ENCODE results near the gene USH2A. TPM values are rescaled to one million over a fixed set of nuclear protein-coding genes. Genes with fewer than 3 reads are reported as not detected.

USH2A gene
- polyA plus RNA-seq, 2 of the 4 experiments (the other 2 are of a cell fraction), result not detected

DNA sequence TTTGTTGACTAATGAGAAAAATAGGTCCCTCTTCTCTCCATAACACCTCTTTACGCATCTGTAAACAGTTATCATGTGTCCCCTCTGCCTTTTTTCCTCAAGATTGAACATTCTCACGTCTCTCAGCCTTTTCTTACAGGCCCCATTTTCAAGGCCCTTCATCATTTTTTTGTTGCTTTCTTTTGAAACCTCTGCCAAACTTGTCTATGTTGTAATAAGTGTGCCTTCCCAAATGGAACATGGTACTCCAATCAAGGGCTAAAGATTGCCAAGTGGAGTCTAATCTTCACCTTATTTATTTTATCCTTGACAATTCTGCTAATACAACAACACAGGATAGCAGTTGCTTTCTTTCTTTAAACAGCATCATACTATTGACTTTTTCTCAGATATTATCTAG, 280.3 kb downstream of the USH2A start (continued):
- TF ChIP-seq ZNF302 (CRISPR knock-in tag; IDR thresholded peaks at IDR 0.05) (no peak), EP300 (IDR thresholded peaks at IDR 0.05) (no peak), NFE2L2 (conservative IDR thresholded peaks at IDR 0.05; ENCODE audit: low read length) (no peak), FOXS1 (CRISPR knock-in tag; IDR thresholded peaks at IDR 0.05) (no peak), FOSL2 (IDR thresholded peaks at IDR 0.05) (no peak), FOSL2 (CRISPR knock-in tag; IDR thresholded peaks at IDR 0.05) (no peak), JUNB (IDR thresholded peaks at IDR 0.05) (no peak), CHD4 (IDR thresholded peaks at IDR 0.05; ENCODE audit: borderline replicate concordance) (no peak), ZSCAN20 (CRISPR knock-in tag; IDR thresholded peaks at IDR 0.05) (no peak), POLR2A (IDR thresholded peaks at IDR 0.05; ENCODE audit: low read length) (no peak)
- TF ChIP-seq, protein P1, sequence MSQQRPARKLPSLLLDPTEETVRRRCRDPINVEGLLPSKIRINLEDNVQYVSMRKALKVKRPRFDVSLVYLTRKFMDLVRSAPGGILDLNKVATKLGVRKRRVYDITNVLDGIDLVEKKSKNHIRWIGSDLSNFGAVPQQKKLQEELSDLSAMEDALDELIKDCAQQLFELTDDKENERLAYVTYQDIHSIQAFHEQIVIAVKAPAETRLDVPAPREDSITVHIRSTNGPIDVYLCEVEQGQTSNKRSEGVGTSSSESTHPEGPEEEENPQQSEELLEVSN (IDR thresholded peaks at IDR 0.05; ENCODE audit: borderline replicate concordance, low read depth), result no peak
- TF ChIP-seq, protein P2, sequence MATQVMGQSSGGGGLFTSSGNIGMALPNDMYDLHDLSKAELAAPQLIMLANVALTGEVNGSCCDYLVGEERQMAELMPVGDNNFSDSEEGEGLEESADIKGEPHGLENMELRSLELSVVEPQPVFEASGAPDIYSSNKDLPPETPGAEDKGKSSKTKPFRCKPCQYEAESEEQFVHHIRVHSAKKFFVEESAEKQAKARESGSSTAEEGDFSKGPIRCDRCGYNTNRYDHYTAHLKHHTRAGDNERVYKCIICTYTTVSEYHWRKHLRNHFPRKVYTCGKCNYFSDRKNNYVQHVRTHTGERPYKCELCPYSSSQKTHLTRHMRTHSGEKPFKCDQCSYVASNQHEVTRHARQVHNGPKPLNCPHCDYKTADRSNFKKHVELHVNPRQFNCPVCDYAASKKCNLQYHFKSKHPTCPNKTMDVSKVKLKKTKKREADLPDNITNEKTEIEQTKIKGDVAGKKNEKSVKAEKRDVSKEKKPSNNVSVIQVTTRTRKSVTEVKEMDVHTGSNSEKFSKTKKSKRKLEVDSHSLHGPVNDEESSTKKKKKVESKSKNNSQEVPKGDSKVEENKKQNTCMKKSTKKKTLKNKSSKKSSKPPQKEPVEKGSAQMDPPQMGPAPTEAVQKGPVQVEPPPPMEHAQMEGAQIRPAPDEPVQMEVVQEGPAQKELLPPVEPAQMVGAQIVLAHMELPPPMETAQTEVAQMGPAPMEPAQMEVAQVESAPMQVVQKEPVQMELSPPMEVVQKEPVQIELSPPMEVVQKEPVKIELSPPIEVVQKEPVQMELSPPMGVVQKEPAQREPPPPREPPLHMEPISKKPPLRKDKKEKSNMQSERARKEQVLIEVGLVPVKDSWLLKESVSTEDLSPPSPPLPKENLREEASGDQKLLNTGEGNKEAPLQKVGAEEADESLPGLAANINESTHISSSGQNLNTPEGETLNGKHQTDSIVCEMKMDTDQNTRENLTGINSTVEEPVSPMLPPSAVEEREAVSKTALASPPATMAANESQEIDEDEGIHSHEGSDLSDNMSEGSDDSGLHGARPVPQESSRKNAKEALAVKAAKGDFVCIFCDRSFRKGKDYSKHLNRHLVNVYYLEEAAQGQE (IDR thresholded peaks at IDR 0.05), result no peak

DNA sequence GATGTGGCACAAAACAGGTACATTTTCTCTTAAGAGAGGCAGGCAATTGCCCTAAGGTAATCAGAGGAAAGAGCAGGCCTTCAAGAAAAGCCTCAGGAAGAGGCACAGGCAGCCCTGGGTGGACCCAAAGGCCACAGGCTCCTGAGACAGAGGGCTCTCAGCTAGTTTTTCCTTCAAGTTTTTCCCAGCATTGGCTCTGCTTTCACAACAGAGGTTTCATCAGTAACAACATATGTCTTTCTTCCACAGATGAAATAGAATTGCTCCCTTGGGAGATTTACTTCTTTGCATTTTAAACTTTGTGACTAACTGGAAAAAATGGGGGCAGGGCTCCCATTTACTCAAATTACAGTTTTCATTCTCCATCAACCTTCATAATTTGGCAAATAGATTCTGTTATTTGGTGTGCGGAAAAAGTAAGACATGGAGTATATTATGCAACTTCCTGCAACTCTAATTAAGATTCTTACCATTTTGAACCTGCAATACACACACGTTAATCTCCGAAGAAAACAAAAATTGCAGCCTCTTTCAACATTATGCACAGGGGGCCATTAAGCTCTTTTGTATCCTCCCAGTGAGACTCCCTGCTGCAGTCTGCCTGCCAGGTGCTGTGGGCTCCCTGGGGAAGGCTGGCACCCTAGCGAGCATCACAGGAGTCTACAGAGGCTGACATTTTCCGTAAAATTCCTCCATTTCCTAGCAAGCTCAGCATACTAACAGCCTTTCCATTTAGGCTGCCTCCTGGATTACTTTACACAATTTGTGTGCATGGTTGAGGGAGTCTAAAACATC, 282.3 kb downstream of the USH2A start:
- ChIA-PET POLR2A (no interaction called here), CTCF (no interaction called here)
- ATAC-seq (no peak), DNase-seq (ENCODE audit: low read depth in 1 of 2, low spot score in 1 of 2) (no peak), FAIRE-seq (no peak)
- Histone ChIP-seq H3K4me2 (no peak overlapping the region), H3K4me3 (no peak overlapping the region), H3K4me1 (no peaks in the 10 kb centered on the region), H3K27ac (no peak overlapping the region), H3K9me3 (no peaks in the 10 kb centered on the region)
- WGBS (ENCODE audit: missing lambda C conversion rate), result 24% methylated on average over 5 of the region's 5 CpGs
- TF ChIP-seq CBX8 (IDR thresholded peaks at IDR 0.05), result no peak
- no peak for TF ChIP-seq FOSL2 (IDR thresholded peaks at IDR 0.05)
- no peak for TF ChIP-seq FOSL2 (CRISPR knock-in tag; IDR thresholded peaks at IDR 0.05)
- TF ChIP-seq NR3C1 (IDR thresholded peaks at IDR 0.05), result no peak
- TF ChIP-seq, protein P1 (IDR thresholded peaks at IDR 0.05; ENCODE audit: borderline replicate concordance, low read depth), result no peak
- TF ChIP-seq, protein P3, sequence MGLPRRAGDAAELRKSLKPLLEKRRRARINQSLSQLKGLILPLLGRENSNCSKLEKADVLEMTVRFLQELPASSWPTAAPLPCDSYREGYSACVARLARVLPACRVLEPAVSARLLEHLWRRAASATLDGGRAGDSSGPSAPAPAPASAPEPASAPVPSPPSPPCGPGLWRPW (IDR thresholded peaks at IDR 0.05), result no peak

DNA sequence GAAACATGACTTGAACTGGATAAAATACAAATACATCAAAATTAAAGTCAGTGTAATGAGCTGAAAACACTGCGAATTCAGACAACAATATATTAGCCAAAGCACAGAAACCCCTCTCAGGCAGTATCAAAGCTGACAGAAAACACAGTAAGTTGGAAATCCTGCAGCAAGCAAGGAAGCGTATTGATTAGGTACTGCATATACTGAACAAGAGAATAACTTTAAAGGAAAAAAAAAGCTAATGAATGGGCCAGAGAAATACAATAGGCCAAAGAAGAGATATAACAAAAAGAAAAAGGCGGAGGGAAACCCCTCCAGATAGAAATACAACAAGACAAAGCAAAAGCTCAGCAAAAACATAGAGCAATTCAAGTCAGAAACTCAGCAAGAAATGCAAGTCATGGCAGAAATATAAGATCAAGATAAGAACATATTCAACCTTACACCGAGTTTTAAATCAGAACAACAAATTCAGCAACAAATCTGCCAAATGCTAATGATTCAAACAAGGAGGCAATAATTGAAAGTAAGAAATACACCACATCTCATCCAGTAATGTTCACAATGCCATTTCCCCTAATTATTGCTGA, 299.0 kb downstream of the USH2A start:
- no peak for FAIRE-seq
- no peak overlapping the region for H3K4me3 ChIP-seq
- CTCF ChIA-PET, result interaction anchor here (0.6 kb wide), 1 partner anchor 186 kb away, joined by 3 read pairs; no protein-coding TSS in a partner anchor
- H3K27ac ChIP-seq, result no peak overlapping the region
- no peaks in the 10 kb centered on the region for H3K9me3 ChIP-seq
- no peak for DNase-seq (ENCODE audit: low read depth in 1 of 2, low spot score in 1 of 2)
- POLR2A ChIA-PET, result no interaction called here
- no peak overlapping the region for H3K4me2 ChIP-seq
- no peaks in the 10 kb centered on the region for H3K4me1 ChIP-seq
- TF ChIP-seq EHMT2 (IDR thresholded peaks at IDR 0.05; ENCODE audit: low read depth), result no peak
- no peak for TF ChIP-seq JUN (IDR thresholded peaks at IDR 0.05)
- TF ChIP-seq, protein P4, sequence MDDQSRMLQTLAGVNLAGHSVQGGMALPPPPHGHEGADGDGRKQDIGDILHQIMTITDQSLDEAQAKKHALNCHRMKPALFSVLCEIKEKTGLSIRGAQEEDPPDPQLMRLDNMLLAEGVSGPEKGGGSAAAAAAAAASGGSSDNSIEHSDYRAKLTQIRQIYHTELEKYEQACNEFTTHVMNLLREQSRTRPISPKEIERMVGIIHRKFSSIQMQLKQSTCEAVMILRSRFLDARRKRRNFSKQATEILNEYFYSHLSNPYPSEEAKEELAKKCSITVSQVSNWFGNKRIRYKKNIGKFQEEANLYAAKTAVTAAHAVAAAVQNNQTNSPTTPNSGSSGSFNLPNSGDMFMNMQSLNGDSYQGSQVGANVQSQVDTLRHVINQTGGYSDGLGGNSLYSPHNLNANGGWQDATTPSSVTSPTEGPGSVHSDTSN (IDR thresholded peaks at IDR 0.05), result no peak
- peak; percentile 60; the same call in 1 of the 2 replicates for TF ChIP-seq NFE2L2 (conservative IDR thresholded peaks at IDR 0.05; ENCODE audit: low read length)
- TF ChIP-seq, protein P5, sequence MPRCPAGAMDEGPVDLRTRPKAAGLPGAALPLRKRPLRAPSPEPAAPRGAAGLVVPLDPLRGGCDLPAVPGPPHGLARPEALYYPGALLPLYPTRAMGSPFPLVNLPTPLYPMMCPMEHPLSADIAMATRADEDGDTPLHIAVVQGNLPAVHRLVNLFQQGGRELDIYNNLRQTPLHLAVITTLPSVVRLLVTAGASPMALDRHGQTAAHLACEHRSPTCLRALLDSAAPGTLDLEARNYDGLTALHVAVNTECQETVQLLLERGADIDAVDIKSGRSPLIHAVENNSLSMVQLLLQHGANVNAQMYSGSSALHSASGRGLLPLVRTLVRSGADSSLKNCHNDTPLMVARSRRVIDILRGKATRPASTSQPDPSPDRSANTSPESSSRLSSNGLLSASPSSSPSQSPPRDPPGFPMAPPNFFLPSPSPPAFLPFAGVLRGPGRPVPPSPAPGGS (IDR thresholded peaks at IDR 0.05), result no peak
- TF ChIP-seq FOSL2 (IDR thresholded peaks at IDR 0.05), result no peak
- TF ChIP-seq FOSL2 (CRISPR knock-in tag; IDR thresholded peaks at IDR 0.05), result no peak
- no peak for TF ChIP-seq HEYL (CRISPR knock-in tag; IDR thresholded peaks at IDR 0.05)
- no peak for TF ChIP-seq RAD21 (conservative IDR thresholded peaks at IDR 0.05 in 1 of 2, IDR thresholded peaks at IDR 0.05 in 1 of 2)
- no peak for TF ChIP-seq MAZ (IDR thresholded peaks at IDR 0.05; ENCODE audit: borderline replicate concordance, low read depth, low read length)
- TF ChIP-seq POLR2A (IDR thresholded peaks at IDR 0.05; ENCODE audit: low read length), result no peak
- peak; percentile 52 for TF ChIP-seq MAFK (IDR thresholded peaks at IDR 0.05; ENCODE audit: partially characterized antibody)
- no peak for ATAC-seq
- 9% methylated on average over 4 of the region's 4 CpGs for WGBS (ENCODE audit: missing lambda C conversion rate)
